ENCODE measurements around the gene USP22.

GRCh38 chr17:21002309-21003006, 40.4 kb downstream of the USP22 start:
- TF ChIP-seq CTCF (conservative IDR thresholded peaks at IDR 0.05) (no peak), ZFX (IDR thresholded peaks at IDR 0.05) (no peak)

All from C4-2B (cell line).